ENCODE results near the gene CUL1.

DNA sequence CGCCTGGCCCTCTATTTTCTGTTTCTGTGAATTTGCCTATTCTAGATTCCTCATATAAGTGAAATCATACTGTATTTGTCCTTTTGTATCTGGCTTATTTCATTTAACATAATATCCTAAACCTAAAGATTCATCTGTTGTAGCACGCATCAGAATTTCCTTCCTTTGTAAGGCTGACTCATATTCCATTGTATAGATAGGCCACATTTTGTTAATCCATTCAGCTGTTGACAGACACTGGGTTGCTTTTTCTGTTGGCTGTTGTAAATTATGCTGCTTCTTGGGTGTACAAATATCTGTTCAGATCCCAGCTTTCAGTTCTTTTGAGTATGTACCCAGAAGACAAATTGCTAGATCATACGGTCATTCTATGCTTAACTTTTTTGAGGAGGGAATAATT, 28.8 kb upstream of the CUL1 start:
- TF ChIP-seq EZH2 (IDR thresholded peaks at IDR 0.05; ENCODE audit: borderline replicate concordance, low read depth, low read length, severe bottlenecking) (no peak), CTCF (IDR thresholded peaks at IDR 0.05; ENCODE audit: borderline replicate concordance, extremely low read depth, low read length, poor library complexity, severe bottlenecking) (no peak)

Data from DND-41 (cell line).